ENCODE data around the gene APOL3.

- no peak for TF ChIP-seq CTCF (IDR thresholded peaks at IDR 0.05; ENCODE audit: insufficient read depth, low read depth, low read length)
- TF ChIP-seq EZH2 (IDR thresholded peaks at IDR 0.05; ENCODE audit: insufficient read depth, low read length) = no peak
Observed at GRCh38 chr22:36182857-36183256, 22.3 kb upstream of the APOL3 start.
